Measurements from ENCODE around the gene CDH3. TPM values are rescaled to one million over a fixed set of nuclear protein-coding genes. Genes with fewer than 3 reads are reported as not detected.

Gene CDH3
- total RNA-seq, 1 donor from 2014 or later: 0.08 TPM

DNA sequence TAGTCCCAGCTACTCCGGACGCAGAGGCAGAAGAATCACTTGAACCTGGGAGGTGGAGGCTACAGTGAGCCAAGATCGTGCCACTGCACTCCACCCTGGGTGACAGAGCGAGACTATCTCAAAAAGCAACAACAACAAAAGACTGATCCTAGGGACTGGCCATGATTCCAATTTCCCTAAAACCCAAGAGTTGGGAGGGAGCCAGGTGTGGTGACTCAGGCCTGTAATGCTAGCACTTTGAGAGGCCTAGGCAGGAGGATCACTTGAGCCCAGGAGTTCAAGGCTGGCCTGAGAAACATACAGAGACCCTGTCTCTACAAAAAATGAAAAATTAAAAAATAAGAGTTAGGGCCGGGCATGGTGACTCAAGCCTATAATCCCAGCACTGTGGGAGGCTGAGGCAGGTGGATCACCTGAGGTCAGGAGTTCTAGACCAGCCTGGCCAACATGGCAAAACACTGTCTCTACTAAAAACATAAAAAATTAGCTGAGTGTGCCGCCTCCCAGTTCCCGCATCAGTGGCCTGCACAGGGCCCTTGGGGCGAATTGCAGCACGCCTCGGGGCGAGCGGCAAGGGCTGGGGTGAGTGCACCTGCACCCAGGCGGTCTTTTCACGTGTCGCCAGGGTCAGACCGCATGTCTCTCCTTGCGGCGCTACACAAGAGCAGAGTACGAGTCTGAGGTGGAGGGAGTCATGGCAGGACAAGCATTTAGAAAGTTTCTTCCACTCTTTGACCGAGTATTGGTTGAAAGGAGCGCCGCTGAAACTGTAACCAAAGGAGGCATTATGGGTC lies 40.8 kb downstream of the CDH3 start:
- no peak overlapping the region for H3K27ac ChIP-seq (replicated peaks)
- no peaks in the 10 kb centered on the region for H3K36me3 ChIP-seq
- H3K4me1 ChIP-seq: no peaks in the 10 kb centered on the region
- intact Hi-C loops (cut with micrococcal nuclease): no loop called here
- DNase-seq: no peak
- TF ChIP-seq, protein P1, sequence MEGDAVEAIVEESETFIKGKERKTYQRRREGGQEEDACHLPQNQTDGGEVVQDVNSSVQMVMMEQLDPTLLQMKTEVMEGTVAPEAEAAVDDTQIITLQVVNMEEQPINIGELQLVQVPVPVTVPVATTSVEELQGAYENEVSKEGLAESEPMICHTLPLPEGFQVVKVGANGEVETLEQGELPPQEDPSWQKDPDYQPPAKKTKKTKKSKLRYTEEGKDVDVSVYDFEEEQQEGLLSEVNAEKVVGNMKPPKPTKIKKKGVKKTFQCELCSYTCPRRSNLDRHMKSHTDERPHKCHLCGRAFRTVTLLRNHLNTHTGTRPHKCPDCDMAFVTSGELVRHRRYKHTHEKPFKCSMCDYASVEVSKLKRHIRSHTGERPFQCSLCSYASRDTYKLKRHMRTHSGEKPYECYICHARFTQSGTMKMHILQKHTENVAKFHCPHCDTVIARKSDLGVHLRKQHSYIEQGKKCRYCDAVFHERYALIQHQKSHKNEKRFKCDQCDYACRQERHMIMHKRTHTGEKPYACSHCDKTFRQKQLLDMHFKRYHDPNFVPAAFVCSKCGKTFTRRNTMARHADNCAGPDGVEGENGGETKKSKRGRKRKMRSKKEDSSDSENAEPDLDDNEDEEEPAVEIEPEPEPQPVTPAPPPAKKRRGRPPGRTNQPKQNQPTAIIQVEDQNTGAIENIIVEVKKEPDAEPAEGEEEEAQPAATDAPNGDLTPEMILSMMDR (IDR thresholded peaks at IDR 0.05; ENCODE audit: borderline replicate concordance): no peak
- no peaks in the 10 kb centered on the region for H3K9me3 ChIP-seq (replicated peaks)
- H3K27me3 ChIP-seq (ENCODE audit: low read depth): no peaks in the 10 kb centered on the region
- no peak overlapping the region for H3K4me3 ChIP-seq

DNA sequence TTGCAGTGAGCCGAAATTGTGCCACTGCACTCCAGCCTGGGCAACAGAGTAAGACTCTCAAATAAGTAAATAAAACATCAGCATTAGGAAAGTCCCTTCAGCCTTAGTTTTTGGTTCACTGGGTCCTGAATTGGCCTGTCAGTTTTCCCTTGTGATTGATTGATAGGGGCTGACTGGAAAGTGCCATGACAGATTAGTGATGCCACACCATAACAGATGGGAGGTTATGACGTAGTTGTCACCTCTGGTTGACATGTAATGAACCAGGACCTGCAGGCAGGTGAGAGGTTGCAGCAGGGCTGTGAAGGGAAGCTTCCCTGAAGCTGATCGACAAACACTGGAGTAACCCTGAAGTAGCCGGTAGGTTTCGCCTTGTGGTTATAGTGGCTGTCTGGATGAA lies 41.8 kb downstream of the CDH3 start:
- TF ChIP-seq, protein P1 (IDR thresholded peaks at IDR 0.05; ENCODE audit: borderline replicate concordance): no peak
- Histone ChIP-seq H3K27ac (replicated peaks) (no peak overlapping the region), H3K9me3 (replicated peaks) (no peaks in the 10 kb centered on the region), H3K4me3 (no peak overlapping the region), H3K27me3 (ENCODE audit: low read depth) (no peaks in the 10 kb centered on the region), H3K4me1 (no peaks in the 10 kb centered on the region), H3K36me3 (no peaks in the 10 kb centered on the region)
- intact Hi-C loops (cut with micrococcal nuclease): no loop called here
- DNase-seq: no peak

GRCh38 chr16:68689921-68690320 lies 44.8 kb downstream of the CDH3 start:
- Histone ChIP-seq H3K27ac (replicated peaks) (no peak overlapping the region), H3K4me3 (no peak overlapping the region), H3K4me1 (no peaks in the 10 kb centered on the region), H3K36me3 (no peaks in the 10 kb centered on the region), H3K9me3 (replicated peaks) (no peaks in the 10 kb centered on the region), H3K27me3 (ENCODE audit: low read depth) (no peaks in the 10 kb centered on the region)
- TF ChIP-seq, protein P1 (IDR thresholded peaks at IDR 0.05; ENCODE audit: borderline replicate concordance): no peak
- DNase-seq: no peak
- intact Hi-C loops (cut with micrococcal nuclease): no loop called here

GRCh38 chr16:68695575-68695974 lies 50.5 kb downstream of the CDH3 start:
- no peak for DNase-seq
- TF ChIP-seq, protein P1 (IDR thresholded peaks at IDR 0.05; ENCODE audit: borderline replicate concordance): no peak
- Histone ChIP-seq H3K27me3 (ENCODE audit: low read depth) (no peaks in the 10 kb centered on the region), H3K4me1 (no peaks in the 10 kb centered on the region), H3K27ac (replicated peaks) (no peak overlapping the region), H3K4me3 (no peak overlapping the region), H3K36me3 (no peaks in the 10 kb centered on the region), H3K9me3 (replicated peaks) (no peaks in the 10 kb centered on the region)
- intact Hi-C loops (cut with micrococcal nuclease): no loop called here

DNA sequence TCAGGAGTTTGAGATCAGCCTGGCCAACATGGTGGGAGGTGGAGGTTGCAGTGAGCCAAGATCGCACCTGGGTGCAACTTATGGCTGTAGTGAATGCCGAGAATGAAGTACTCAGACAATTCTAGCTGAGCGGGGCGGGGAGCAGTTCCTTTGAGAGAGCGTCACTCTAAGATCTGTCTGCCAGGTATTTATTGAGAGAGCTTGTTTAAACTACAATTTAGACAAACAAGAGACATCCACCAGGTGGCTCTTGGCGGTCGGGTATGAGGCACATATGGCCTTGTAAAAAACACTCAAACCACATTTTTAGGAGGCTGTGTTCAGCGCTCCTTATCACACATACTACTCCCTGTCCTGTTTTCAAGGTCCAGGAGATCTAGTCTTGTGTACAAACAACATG lies 51.4 kb downstream of the CDH3 start:
- H3K27ac ChIP-seq (replicated peaks): no peak overlapping the region
- H3K9me3 ChIP-seq (replicated peaks): no peaks in the 10 kb centered on the region
- H3K27me3 ChIP-seq (ENCODE audit: low read depth): no peaks in the 10 kb centered on the region
- no peaks in the 10 kb centered on the region for H3K36me3 ChIP-seq
- TF ChIP-seq, protein P1 (IDR thresholded peaks at IDR 0.05; ENCODE audit: borderline replicate concordance): no peak
- H3K4me1 ChIP-seq: no peaks in the 10 kb centered on the region
- DNase-seq: no peak
- intact Hi-C loops (cut with micrococcal nuclease): no loop called here
- no peak overlapping the region for H3K4me3 ChIP-seq

Data from left ventricle myocardium inferior (tissue), 1 donor.